GM19468 (cell line): Measurements from ENCODE around the gene LCMT1.
"Not testable (repeated sequence)": the region's sequence is repeated elsewhere in the genome, so short reads cannot be mapped to it uniquely, and the experiment has no call there.

Experiments
- ATAC-seq: cut with Tn5 transposase; IDR thresholded peaks from one replicate; pipeline ENCODE4 v1.9.1; 2021; ENCODE audit warnings: mild to moderate bottlenecking, moderate library complexity, moderate number of reproducible peaks; ENCODE audit not compliant: unreplicated experiment; ENCODE audit errors: extremely low read depth

The LCMT1 gene

DNA sequence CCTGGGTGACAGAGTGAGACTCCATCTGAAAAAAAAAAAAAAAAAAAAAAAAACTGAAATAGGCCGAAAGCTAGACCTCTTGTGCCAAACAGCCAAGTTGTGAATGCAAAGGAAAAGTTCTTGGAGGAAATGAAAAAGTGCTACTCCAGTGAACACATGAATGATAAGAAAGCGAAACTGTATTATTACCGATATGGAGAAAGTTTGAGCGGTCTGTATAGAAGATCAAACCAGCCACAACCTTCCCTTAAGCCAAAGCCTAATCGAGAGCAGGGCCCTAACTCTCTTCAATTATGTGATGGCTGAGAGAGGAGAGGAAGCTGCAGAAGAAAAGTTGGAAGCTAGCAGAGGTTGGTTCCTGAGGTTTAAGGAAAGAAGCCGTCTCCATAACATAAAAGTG lies 69.7 kb downstream of the LCMT1 start:
- not testable (repeated sequence) for ATAC-seq

DNA sequence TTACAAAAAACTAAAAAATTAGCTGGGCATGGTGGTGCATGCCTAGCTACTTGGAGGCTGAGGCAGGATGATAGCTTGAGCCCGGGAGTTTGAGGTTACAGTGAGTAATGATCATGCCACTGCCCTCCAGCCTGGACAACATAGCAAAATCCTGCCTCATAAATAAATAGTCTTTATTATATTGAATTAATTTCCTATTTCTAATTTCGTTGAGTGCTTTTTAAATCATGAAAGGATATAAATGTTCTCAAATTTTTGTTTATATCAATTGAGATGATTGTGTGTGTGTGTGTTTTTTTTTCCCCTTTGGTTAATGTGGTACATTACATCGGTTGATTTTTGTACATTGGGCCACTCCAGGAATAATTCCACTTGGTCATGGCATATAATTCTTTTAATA lies 73.2 kb downstream of the LCMT1 start:
- ATAC-seq, result no peak

DNA sequence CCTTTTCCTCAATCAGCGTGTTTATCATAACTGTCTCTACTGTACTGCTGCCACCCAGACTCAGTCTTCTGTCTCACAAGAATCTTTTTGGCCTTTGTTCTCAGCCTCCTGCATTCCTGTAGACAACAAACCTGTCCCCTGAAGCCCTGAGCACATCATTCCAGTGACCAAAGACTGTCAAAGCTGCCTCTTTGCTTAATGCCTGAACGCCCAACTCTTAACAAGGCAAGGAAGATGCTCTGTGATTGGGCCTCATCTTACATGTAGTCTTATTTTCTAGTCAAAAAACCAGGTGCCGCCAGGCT lies 75.9 kb downstream of the LCMT1 start:
- ATAC-seq, result no peak

DNA sequence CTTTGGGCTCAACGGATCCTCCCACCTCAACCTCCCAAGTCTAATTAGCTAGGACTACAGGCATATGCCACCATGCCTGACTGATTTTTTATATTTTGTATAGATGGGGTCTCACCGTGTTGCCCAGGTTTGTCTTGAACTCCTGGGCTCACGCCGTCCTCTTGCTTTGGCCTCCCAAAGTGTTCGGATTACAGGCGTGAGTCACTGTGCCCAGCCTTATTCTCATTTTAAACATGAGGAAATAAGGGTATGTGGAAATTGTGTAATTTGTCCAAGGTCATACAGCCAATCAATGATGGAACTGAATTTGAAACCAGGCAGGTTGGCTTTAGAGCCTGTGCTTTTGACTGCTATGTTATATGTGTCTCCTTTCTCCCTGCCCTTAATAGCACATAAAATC lies 77.8 kb downstream of the LCMT1 start:
- ATAC-seq, result no peak

DNA sequence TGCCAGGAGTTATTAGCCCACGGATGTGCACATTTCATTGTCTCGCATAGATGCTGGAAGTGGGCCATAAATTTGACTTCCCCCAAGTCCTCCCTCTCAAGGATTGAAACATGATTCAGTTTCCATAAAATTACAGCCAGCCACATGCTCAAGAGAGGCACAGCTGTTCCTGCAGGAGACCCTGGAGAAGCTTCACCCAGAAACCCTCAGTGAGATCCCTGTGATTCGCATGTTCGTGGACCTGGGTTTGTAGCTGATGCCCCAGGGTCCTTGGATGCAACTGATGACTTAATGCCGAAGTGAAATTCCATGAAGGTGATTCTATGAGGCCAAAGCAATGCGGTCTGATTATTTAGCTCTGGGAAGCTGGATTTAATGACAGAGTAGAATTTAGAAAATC lies 80.6 kb downstream of the LCMT1 start:
- ATAC-seq, result no peak

DNA sequence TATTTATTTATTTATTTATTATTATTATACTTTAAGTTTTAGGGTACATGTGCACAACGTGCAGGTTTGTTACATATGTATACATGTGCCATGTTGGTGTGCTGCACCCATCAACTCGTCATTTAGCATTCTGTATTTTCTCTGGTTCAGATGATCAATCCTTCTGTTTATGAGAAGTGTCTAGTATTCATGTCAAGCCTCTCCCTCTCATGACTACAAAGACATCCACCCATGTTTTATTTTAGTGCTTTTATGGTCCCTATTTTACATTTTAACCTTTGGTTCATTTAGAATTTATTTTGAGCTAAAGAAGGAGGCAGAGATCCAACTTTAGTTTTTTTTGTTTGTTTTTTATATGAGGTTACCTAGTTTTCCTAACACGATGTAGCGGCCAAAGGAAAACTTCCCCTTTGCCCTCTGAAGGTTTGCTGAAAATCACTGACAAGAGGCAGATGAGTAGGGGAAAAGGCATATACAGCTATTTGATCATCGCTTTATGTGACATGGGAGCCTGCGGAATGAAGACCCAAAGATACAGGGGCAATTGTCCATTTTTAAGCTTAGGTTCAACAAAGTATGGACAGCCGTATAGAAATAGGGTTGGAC lies 82.8 kb downstream of the LCMT1 start:
- no peak for ATAC-seq

DNA sequence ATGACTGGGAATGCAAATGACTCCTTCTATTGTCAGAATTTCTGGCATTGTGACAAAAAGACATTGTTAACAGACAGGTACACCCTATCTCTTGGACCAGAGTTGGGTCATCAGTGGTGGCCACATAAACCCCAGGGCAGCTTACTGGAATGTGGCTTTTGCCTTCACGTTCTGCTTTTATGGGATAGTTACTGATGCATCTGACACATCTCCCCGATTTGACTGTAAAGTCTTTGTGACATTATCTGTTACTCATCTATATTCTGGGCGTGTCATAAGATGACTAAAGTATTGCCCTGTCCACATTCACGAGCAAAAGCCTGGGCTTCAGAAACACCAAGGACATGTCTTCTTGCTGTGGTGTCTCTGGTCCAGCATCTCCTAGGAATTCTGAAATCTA lies 86.5 kb downstream of the LCMT1 start:
- ATAC-seq, result no peak

DNA sequence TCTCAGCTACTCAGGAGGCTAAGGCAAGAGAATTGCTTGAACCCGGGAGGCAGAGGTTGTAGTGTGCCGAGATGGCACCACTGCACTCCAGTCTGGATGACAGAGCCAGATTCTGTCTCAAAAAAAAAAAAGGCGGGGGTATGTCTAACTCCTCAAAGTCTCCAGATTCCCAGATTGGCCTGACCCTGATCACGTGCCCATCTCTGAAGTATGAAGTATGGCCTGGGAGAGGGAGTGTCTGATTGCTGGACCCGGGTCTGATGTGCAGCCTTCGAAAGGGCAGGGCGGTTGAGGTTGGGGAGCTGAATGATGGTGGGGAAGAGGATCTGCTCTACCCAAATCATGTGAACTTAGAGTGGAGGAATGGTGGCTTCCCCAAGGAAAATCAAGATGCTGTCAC lies 87.9 kb downstream of the LCMT1 start:
- no peak for ATAC-seq

DNA sequence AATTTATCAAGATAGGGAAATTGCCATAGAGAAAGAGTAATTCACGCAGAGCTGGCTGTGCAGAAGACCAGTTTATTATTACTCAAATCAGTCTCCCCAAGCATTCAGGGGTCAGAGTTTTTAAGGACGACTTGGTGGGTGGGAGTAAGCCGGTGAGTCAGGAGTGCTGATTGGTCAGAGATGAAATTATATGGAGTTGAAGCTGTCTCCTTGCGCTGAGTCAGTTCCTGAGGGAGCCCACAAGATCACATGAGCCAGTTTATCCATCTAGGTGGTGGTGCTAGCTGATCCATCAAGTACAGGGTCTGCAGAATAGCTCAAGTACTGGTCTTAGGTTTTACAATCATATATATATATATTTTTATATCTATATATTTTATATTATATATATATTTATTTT lies 99.2 kb downstream of the LCMT1 start:
- ATAC-seq, result no peak

DNA sequence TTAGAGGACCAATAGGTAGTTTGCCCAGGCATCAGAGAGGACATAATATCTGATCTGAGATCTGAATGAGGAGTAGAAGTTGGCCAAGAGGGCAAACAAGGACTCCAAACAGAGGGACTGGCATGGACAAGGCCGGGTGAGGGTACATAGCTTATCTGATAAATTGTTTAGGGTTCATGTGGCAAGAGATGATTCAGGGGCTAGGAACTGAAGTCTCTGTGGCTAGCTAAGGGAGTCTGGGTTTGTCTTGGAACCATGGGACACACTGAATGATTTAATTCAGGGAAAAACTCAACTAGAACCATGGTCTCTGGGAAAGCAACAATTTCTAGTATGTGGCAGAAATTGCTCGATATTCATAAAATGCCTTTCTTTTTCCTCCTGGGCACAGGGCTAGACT lies 101.1 kb downstream of the LCMT1 start:
- ATAC-seq, result no peak

DNA sequence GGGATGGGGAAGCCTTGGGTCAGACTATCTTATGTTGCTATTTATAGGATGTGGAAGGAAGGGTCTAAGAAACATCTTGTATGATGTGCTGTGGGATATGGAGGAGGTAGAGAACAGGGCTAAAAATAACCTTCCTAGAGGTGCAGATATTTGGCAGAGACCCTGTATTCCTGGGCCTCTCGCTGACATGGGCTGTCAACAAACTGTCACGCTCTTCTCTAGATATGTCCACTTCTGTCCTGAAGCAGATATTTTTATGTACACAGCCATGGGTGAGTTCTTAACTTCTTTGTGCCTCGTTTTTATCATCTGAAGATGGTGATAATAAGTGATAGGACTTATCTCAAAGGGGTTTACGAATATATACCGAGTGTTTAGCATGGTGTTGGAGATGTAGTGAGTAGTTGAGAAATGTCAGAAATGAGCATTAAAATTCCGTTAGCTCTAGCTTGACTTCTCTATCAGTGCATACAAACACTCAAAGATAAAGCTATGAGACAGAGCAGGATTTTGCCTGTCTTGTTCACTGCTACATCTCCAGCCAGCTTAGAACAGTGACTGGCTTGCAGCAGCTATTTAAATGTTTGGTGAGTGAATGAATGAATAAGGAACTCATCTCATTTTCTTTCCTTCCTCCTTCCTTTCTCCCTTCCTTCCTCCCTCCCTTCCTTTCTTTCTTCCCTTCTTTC lies 102.3 kb downstream of the LCMT1 start:
- no peak for ATAC-seq

DNA sequence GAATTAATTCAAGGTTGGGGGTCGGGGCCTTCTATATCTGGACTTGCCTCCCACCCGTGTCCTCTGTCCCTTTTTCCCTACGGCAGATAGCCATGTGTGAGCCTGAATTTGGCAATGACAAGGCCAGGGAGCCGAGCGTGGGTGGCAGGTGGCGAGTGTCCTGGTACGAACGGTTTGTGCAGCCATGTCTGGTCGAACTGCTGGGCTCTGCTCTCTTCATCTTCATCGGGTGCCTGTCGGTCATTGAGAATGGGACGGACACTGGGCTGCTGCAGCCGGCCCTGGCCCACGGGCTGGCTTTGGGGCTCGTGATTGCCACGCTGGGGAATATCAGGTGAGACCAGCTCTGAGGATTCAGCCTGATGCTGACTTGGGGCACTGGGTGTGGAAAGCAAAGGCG lies 105.6 kb downstream of the LCMT1 start:
- ATAC-seq, result no peak

DNA sequence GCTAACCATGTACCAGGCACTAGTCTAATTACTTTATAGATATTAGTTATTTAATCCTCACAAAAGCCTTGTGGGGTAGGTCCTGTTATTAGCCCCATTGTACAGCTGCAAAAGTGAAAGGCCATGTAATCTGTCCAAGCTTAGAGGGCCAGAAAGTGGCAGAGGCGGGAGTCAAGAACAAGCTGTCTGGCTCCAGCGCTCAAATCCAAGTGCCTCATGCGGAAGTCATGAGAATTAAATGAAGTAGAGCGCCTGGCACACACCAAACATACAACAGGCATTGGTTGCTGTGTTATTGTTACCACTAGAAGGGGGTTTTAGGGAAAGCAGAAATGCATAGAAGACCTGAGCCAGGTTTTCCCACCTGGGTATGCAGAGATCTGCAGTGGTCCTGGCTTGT lies 106.4 kb downstream of the LCMT1 start:
- ATAC-seq, result no peak

DNA sequence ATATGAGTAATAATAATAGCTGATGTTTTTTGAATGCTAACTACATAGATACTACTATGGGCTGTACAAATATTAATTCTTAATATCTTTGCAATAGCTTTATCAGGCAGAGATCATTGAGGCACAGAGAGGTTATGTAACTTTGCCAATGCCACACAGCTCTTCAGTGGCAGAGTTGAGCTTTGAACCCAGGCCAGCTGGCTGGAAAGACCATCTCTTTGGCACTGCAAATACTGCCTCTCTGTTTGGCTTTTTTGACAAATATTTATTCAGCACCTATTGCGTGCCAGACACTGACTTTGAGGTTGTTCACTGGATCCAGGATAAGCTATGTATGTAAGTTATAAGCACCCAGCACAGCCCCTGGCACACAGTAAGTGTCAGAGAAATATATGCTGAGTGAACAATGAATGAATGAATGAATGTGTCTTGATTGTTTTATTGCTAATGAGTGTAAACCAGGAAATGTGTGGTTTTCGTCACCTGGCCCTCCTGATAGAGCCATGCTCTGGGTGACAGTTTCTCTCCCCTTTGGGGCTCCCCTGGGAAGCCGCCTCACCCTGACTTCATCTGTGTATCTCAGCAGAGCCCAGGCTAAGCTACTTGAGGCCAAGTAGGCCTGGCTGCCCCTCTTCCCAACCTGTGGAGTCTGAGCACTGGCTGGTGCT lies 107.7 kb downstream of the LCMT1 start:
- ATAC-seq, result no peak

DNA sequence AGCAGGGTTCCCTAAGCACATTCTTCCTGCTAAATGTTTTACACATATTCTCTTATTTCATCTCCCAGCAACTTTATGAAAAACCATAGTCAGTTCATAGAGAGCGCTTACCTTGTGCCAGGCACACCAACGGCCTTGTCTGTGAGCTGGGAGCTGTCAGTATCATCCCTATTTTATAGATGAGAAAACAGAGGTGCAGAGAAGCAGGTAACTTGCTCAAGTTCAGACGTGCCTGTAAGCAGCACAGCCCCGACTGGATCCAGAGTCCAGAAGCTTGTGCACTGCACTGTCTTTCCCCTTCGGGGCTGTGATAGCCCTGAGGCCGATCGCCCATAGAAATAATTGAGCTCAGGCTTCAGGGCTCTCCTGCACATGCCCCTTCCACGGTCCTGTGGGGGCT lies 111.4 kb downstream of the LCMT1 start:
- no peak for ATAC-seq

DNA sequence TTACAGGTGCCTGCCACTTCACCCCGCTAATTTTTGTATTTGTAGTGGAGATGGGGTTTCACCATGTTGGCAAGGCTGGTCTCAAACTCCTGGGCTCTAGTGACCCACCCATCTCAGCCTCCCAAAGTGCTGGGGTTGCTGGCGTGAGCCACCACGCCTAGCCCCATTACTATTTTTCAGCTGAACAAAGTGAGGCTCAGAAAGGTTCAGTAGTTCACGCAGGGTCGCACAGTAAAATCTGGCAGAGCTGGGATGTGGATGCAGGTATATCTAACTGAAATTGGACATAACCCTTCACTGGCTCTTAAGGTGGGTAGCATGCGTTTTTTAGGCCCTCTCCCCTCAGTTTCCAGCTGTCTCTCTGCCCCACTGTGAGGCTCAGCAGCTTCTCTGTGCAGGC lies 112.4 kb downstream of the LCMT1 start:
- no peak for ATAC-seq

DNA sequence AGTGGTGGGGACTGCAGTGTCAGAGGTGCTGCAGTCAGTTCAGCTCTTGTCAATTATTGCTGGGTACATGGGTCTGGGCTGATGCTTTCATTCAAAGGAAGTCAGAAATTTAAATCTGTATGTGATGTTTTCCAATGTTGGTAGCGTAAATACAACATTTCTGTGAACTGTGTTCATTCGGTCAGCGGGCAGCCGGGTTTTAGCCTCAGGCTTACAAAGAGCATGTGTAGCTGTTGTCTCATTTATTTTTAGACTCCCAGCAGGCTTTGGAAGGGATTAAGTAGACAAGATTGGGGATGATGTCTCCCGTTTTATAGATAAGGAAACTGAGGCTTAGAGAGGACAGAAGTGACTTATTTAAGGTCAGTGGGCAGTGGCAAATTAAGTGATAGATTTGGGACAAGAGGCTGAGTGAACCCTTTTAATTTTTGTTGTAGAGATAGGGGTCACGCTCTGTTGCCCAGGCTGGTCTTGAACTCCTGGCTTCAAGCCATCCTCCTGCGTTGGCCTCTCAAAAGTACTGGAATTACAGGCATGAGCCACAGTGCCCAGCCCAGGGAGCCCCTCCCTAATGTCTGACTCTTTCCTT lies 113.3 kb downstream of the LCMT1 start:
- ATAC-seq, result no peak
